HCT116 (cell line): ENCODE data around the gene CFAP97D1. TPM values are rescaled to one million over a fixed set of nuclear protein-coding genes. Genes with fewer than 3 reads are reported as not detected.

Experiments
- ATAC-seq: fragments of 200-7000 bp; cut with Tn5 transposase; 2 replicates; pipeline ENCODE4 v1.9.1; 2020; ENCODE audit warnings: mild to moderate bottlenecking, moderate library complexity
- BruUV-seq: library from RNA; stranded (reverse); fragments of 400-500 nt; replicated peaks from 2 replicates; lab custom pipeline; 2021; lab: Mats Ljungman, UMichigan
- CTCF ChIA-PET: fragments of 300-600 bp; sonication (Branson Sonifier 250); formaldehyde crosslinking; loops from one replicate; lab custom pipeline; 2021; ENCODE audit warnings: antibody characterized with exemption; lab: Charles Lee
- POLR2A ChIA-PET: fragments of 300-600, 350-600 bp; sonication (Branson Sonifier 250); formaldehyde crosslinking; loops from one replicate; lab custom pipeline; 2021; ENCODE audit warnings: antibody characterized with exemption; lab: Charles Lee
- RAD21 ChIA-PET, 2 experiments: fragments of 300-600 bp; sonication (Branson Sonifier 250); formaldehyde crosslinking; loops; one replicate each; lab custom pipeline; 2023; ENCODE audit warnings: low total read pairs in 2 of 2; ENCODE audit not compliant: uncharacterized antibody in 2 of 2, unreplicated experiment in 2 of 2, low non-redundant PET in 1 of 2; lab: Charles Lee
- DNase-seq: peaks from one replicate; pipeline ENCODE4 v3.0.0-alpha.2; 2010; ENCODE audit warnings: low read depth, low spot score
- H2AFZ ChIP-seq: fragments of 200-600 bp; shearing (Covaris generic), sonication (generic); 2 replicates; pipeline ENCODE4 v1.6.1; 2017; ENCODE audit warnings: low read depth, mixed run types, mixed read lengths, antibody characterized with exemption, low read length; ENCODE audit not compliant: poor library complexity, severe bottlenecking
- H3K27ac ChIP-seq: 2 replicates; pipeline ENCODE4 v1.5.1; 2012; ENCODE audit warnings: low read depth, low read length
- H3K27me3 ChIP-seq: fragments of 200-600 bp; sonication (generic); 2 replicates; pipeline ENCODE4 v1.6.1; 2016; ENCODE audit warnings: mixed run types, low read length, mixed read lengths; ENCODE audit not compliant: insufficient read depth
- H3K36me3 ChIP-seq, 2 experiments: fragments of 200-500 bp in 1 of 2; fragments of 200-600 bp in 1 of 2; sonication (Bioruptor generic) in 1 of 2; sonication (generic) in 1 of 2; 2 replicates each; pipeline versions ENCODE4 v1.5.1 to v1.6.1; 2014 to 2016; ENCODE audit warnings: low read length in 2 of 2, inconsistent platforms in 1 of 2, mixed read lengths in 1 of 2, mixed run types in 1 of 2; ENCODE audit not compliant: insufficient read depth in 2 of 2, control insufficient read depth in 1 of 2
- H3K4me1 ChIP-seq, 2 experiments: fragments of 200-600 bp in 1 of 2; sonication (generic) in 1 of 2; 2 replicates each; pipeline versions ENCODE4 v1.5.1 to v1.6.1; 2012 to 2017; ENCODE audit warnings: low read length in 2 of 2, inconsistent platforms in 1 of 2, mild to moderate bottlenecking in 1 of 2, mixed read lengths in 1 of 2, mixed run types in 1 of 2, moderate library complexity in 1 of 2; ENCODE audit not compliant: insufficient read depth in 2 of 2, control insufficient read depth in 1 of 2
- H3K4me2 ChIP-seq: fragments of 200-600 bp; sonication (generic); 2 replicates; pipeline ENCODE4 v1.6.1; 2017; ENCODE audit warnings: mixed run types, low read length, mixed read lengths
- H3K4me3 ChIP-seq, 2 experiments: fragments of 200-600 bp in 1 of 2; sonication (generic) in 1 of 2; replicated peaks in 1 of 2; 2 replicates each; pipeline ENCODE4 v1.5.1; 2011 to 2016; ENCODE audit warnings: low read length in 2 of 2, control low read depth in 1 of 2, low read depth in 1 of 2, mild to moderate bottlenecking in 1 of 2, mixed read lengths in 1 of 2, mixed run types in 1 of 2
- H3K79me2 ChIP-seq: fragments of 200-600 bp; sonication (generic); 2 replicates; pipeline ENCODE4 v1.6.1; 2017; ENCODE audit warnings: mild to moderate bottlenecking, mixed run types, low read length, moderate library complexity, mixed read lengths; ENCODE audit not compliant: insufficient read depth
- H3K9ac ChIP-seq: fragments of 200-600 bp; sonication (generic); 2 replicates; pipeline ENCODE4 v1.6.1; 2016; ENCODE audit warnings: low read length, mixed read lengths
- H3K9me2 ChIP-seq: fragments of 200-600 bp; sonication (generic), shearing (Covaris generic); 2 replicates; pipeline ENCODE4 v1.6.1; 2017; ENCODE audit warnings: mixed run types, mild to moderate bottlenecking, moderate library complexity; ENCODE audit not compliant: insufficient read depth
- H3K9me3 ChIP-seq, 2 experiments: fragments of 200-500 bp in 1 of 2; fragments of 200-600 bp in 1 of 2; sonication (Bioruptor generic) in 1 of 2; sonication (generic) in 1 of 2; 2 replicates each; pipeline ENCODE4 v1.6.1; 2014 to 2017; ENCODE audit warnings: low read length in 2 of 2, mixed read lengths in 2 of 2, inconsistent platforms in 1 of 2, low read depth in 1 of 2, mild to moderate bottlenecking in 1 of 2, mixed run types in 1 of 2, moderate library complexity in 1 of 2; ENCODE audit not compliant: control insufficient read depth in 1 of 2, insufficient read depth in 1 of 2
- H4K20me1 ChIP-seq: fragments of 200-600 bp; sonication (generic), shearing (Covaris generic); 2 replicates; pipeline ENCODE4 v1.6.1; 2017; ENCODE audit warnings: mixed run types, mild to moderate bottlenecking, moderate library complexity; ENCODE audit not compliant: insufficient read depth
- CBX3 ChIP-seq: IDR thresholded peaks from 2 replicates; pipeline ENCODE4 v1.6.1; 2012; ENCODE audit warnings: low read depth
- CEBPB ChIP-seq: IDR thresholded peaks from 2 replicates; pipeline ENCODE4 v1.6.1; 2012; ENCODE audit warnings: low read depth
- EGR1 ChIP-seq: IDR thresholded peaks from 2 replicates; pipeline ENCODE4 v1.6.1; 2012; ENCODE audit warnings: low read depth
- ELF1 ChIP-seq: IDR thresholded peaks from 2 replicates; pipeline ENCODE4 v1.6.1; 2012; ENCODE audit warnings: low read depth, borderline replicate concordance
- POLR2A ChIP-seq: IDR thresholded peaks from 2 replicates; pipeline ENCODE4 v1.7.0; 2011; ENCODE audit warnings: borderline replicate concordance; ENCODE audit not compliant: insufficient read depth, insufficient read length; ENCODE audit errors: extremely low read depth
- POLR2AphosphoS5 ChIP-seq: IDR thresholded peaks from 2 replicates; pipeline ENCODE4 v1.6.1; 2011; ENCODE audit warnings: mild to moderate bottlenecking, low read depth, low read length, moderate library complexity
- RAD21 ChIP-seq: IDR thresholded peaks from 2 replicates; pipeline ENCODE4 v1.6.1; 2012; ENCODE audit warnings: low read depth, mild to moderate bottlenecking
- SIN3A ChIP-seq: IDR thresholded peaks from 2 replicates; pipeline ENCODE4 v1.6.1; 2012; ENCODE audit warnings: low read depth
- SP1 ChIP-seq: IDR thresholded peaks from 2 replicates; pipeline ENCODE4 v1.6.1; 2012; ENCODE audit warnings: low read depth
- SRF ChIP-seq: IDR thresholded peaks from 2 replicates; pipeline ENCODE4 v1.6.1; 2012; ENCODE audit warnings: low read depth
- YY1 ChIP-seq: IDR thresholded peaks from 2 replicates; pipeline ENCODE4 v1.6.1; 2011; ENCODE audit warnings: low read length, low read depth, moderate library complexity, mild to moderate bottlenecking; ENCODE audit not compliant: insufficient replicate concordance; ENCODE audit errors: extremely low read depth
- ZFX ChIP-seq: fragments of 450-650 bp; IDR thresholded peaks from 2 replicates; pipeline ENCODE4 v1.6.1; 2017
- ZNF274 ChIP-seq: fragments of 200-500 bp; sonication (Bioruptor generic); IDR thresholded peaks from 2 replicates; pipeline ENCODE4 v1.6.1; 2014; ENCODE audit warnings: mild to moderate bottlenecking, low read depth, low read length, inconsistent platforms
- intact Hi-C: fragments of 100-400 bp; cut with micrococcal nuclease; formaldehyde crosslinking; loops from 2 replicates; pipeline ENCODE4 v1.10.0; 2022
- total RNA-seq: library from RNA; stranded (reverse); gene quantifications from one replicate; pipeline ENCODE4 v1.2.1, GENCODE V29; 2021; ENCODE audit not compliant: unreplicated experiment
- TF ChIP-seq, protein P1 (sequence below): IDR thresholded peaks from 2 replicates; pipeline ENCODE4 v1.6.1; 2012; ENCODE audit warnings: low read depth
- TF ChIP-seq, protein P2 (sequence below): IDR thresholded peaks from 2 replicates; pipeline ENCODE4 v1.6.1; 2011; ENCODE audit warnings: mild to moderate bottlenecking, low read length, moderate library complexity; ENCODE audit not compliant: insufficient replicate concordance; ENCODE audit errors: extremely low read depth
- TF ChIP-seq, protein P3 (sequence below): IDR thresholded peaks from 2 replicates; pipeline ENCODE4 v1.6.1; 2012
- TF ChIP-seq, protein P4 (sequence below), 3 experiments: fragments of 200-600 bp in 1 of 3; sonication (generic) in 1 of 3; IDR thresholded peaks in 2 of 3; conservative IDR thresholded peaks in 1 of 3; 2 replicates each; pipeline ENCODE4 v1.5.1; 2012 to 2017; ENCODE audit warnings: low read depth in 2 of 3, low read length in 2 of 3, antibody characterized with exemption in 1 of 3, borderline replicate concordance in 1 of 3, control low read depth in 1 of 3, mild to moderate bottlenecking in 1 of 3, mixed read lengths in 1 of 3, mixed run types in 1 of 3, moderate library complexity in 1 of 3; ENCODE audit not compliant: insufficient read depth in 1 of 3
- TF ChIP-seq, protein P5 (sequence below): IDR thresholded peaks from 2 replicates; pipeline ENCODE4 v1.6.1; 2012

The CFAP97D1 gene
- total RNA-seq, 1 experiment from 2014 or later: 0.15 TPM

DNA sequence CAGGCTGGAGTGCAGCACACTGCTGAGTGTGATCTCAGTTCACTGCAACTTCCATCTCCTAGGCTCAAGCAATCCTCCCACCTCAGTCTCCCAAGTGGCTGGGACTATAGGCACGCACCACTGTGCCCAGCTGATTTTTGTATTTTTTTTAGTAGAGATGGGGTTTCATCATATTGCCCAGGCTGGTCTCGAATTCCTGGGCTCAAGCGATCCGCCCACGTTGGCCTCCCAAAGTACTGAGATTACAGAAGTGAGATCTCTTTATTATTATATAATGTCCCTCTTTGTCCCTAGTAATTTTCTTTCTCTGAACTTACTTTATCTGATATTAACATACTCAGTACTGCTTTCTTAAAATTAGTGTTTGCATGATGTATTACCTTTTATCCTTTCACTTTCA is 8.3 kb downstream of the CFAP97D1 start:
- no TSS peak for BruUV-seq
- H3K27me3 ChIP-seq: no peaks in the 10 kb centered on the region
- DNase-seq (no peak), ATAC-seq (no peak)
- no peaks in the 10 kb centered on the region for H3K79me2 ChIP-seq
- H4K20me1 ChIP-seq: no peaks in the 10 kb centered on the region
- H3K9me3 ChIP-seq: no peaks in the 10 kb centered on the region
- intact Hi-C loops: no loop called here
- no peaks in the 10 kb centered on the region for H3K9me2 ChIP-seq
- H3K4me2 ChIP-seq: no peak overlapping the region
- RAD21 ChIA-PET: no interaction called here
- no peak overlapping the region for H3K27ac ChIP-seq
- CTCF ChIA-PET: interaction anchor here (2.0 kb wide), 1 partner anchor 58 kb away, joined by 6 read pairs; the partner anchor contains the start of gene CD300LG
- H3K9ac ChIP-seq: no peak overlapping the region
- POLR2A ChIA-PET: no interaction called here
- H3K36me3 ChIP-seq: no peaks in the 10 kb centered on the region
- H3K4me3 ChIP-seq: no peak overlapping the region
- TF ChIP-seq SIN3A: no peak
- TF ChIP-seq, protein P1, sequence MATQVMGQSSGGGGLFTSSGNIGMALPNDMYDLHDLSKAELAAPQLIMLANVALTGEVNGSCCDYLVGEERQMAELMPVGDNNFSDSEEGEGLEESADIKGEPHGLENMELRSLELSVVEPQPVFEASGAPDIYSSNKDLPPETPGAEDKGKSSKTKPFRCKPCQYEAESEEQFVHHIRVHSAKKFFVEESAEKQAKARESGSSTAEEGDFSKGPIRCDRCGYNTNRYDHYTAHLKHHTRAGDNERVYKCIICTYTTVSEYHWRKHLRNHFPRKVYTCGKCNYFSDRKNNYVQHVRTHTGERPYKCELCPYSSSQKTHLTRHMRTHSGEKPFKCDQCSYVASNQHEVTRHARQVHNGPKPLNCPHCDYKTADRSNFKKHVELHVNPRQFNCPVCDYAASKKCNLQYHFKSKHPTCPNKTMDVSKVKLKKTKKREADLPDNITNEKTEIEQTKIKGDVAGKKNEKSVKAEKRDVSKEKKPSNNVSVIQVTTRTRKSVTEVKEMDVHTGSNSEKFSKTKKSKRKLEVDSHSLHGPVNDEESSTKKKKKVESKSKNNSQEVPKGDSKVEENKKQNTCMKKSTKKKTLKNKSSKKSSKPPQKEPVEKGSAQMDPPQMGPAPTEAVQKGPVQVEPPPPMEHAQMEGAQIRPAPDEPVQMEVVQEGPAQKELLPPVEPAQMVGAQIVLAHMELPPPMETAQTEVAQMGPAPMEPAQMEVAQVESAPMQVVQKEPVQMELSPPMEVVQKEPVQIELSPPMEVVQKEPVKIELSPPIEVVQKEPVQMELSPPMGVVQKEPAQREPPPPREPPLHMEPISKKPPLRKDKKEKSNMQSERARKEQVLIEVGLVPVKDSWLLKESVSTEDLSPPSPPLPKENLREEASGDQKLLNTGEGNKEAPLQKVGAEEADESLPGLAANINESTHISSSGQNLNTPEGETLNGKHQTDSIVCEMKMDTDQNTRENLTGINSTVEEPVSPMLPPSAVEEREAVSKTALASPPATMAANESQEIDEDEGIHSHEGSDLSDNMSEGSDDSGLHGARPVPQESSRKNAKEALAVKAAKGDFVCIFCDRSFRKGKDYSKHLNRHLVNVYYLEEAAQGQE: no peak
- TF ChIP-seq, protein P2, sequence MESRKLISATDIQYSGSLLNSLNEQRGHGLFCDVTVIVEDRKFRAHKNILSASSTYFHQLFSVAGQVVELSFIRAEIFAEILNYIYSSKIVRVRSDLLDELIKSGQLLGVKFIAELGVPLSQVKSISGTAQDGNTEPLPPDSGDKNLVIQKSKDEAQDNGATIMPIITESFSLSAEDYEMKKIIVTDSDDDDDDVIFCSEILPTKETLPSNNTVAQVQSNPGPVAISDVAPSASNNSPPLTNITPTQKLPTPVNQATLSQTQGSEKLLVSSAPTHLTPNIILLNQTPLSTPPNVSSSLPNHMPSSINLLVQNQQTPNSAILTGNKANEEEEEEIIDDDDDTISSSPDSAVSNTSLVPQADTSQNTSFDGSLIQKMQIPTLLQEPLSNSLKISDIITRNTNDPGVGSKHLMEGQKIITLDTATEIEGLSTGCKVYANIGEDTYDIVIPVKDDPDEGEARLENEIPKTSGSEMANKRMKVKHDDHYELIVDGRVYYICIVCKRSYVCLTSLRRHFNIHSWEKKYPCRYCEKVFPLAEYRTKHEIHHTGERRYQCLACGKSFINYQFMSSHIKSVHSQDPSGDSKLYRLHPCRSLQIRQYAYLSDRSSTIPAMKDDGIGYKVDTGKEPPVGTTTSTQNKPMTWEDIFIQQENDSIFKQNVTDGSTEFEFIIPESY: no peak
- TF ChIP-seq CBX3: no peak
- no peak for TF ChIP-seq ZNF274
- TF ChIP-seq CEBPB: no peak
- TF ChIP-seq, protein P3, sequence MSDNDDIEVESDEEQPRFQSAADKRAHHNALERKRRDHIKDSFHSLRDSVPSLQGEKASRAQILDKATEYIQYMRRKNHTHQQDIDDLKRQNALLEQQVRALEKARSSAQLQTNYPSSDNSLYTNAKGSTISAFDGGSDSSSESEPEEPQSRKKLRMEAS: no peak
- no peak for TF ChIP-seq EGR1
- no peak for TF ChIP-seq SRF
- no peak for TF ChIP-seq YY1
- no peak for TF ChIP-seq ELF1
- TF ChIP-seq POLR2AphosphoS5: no peak
- TF ChIP-seq, protein P4, sequence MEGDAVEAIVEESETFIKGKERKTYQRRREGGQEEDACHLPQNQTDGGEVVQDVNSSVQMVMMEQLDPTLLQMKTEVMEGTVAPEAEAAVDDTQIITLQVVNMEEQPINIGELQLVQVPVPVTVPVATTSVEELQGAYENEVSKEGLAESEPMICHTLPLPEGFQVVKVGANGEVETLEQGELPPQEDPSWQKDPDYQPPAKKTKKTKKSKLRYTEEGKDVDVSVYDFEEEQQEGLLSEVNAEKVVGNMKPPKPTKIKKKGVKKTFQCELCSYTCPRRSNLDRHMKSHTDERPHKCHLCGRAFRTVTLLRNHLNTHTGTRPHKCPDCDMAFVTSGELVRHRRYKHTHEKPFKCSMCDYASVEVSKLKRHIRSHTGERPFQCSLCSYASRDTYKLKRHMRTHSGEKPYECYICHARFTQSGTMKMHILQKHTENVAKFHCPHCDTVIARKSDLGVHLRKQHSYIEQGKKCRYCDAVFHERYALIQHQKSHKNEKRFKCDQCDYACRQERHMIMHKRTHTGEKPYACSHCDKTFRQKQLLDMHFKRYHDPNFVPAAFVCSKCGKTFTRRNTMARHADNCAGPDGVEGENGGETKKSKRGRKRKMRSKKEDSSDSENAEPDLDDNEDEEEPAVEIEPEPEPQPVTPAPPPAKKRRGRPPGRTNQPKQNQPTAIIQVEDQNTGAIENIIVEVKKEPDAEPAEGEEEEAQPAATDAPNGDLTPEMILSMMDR (IDR thresholded peaks at IDR 0.05 in 2 of 3, conservative IDR thresholded peaks at IDR 0.05 in 1 of 3; ENCODE audit: borderline replicate concordance in 1 of 3, insufficient read depth in 1 of 3, low read depth in 2 of 3, low read length in 2 of 3): no peak
- TF ChIP-seq ZFX: no peak
- TF ChIP-seq POLR2A: no peak
- no peak for TF ChIP-seq SP1
- TF ChIP-seq, protein P5, sequence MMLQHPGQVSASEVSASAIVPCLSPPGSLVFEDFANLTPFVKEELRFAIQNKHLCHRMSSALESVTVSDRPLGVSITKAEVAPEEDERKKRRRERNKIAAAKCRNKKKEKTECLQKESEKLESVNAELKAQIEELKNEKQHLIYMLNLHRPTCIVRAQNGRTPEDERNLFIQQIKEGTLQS: no peak
- TF ChIP-seq RAD21: no peak
- H3K4me1 ChIP-seq: peaks cover 10 to 12% of the 10 kb centered on the region in 2 experiments
- no peak overlapping the region for H2AFZ ChIP-seq
